Measurements from ENCODE around the gene METTL22. TPM values are rescaled to one million over a fixed set of nuclear protein-coding genes. Genes with fewer than 3 reads are reported as not detected.
A peak's percentile ranks its signal among the peaks of the same experiment; 100 is the strongest.

METTL22 gene
- total and polyA plus RNA-seq, 4 donors = 14.2 to 31.2 (median 21.1) TPM

DNA sequence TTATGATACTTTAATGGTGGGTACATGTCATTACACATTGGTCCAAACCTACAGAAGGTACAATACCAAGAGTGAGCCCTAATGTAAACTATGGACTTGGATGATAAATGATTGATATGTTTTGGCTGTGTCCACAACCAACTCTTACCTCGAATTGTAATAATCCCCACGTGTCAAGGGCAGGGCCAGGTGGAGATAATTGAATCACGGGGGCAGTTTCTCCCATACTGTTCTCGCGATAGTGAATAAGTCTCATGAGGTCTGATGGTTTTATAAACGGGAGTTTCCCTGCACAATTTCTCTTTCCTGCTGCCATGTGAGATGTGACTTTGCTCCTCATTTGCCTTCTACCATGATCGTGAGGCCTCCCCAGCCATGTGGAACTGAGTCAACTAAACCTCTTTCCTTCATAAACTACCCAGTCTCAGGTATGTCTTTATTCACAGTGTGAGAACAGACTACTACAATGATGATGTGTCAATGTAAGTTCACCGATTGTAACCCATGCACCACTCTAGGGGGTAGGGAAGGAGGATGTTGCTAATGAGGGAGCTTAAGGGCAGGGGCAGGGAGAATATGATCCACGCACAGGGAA lies 7.0 kb upstream of the METTL22 start:
- no CpG with 5 or more reads among the region's 9 CpGs for WGBS (ENCODE audit: insufficient coverage)
- Histone ChIP-seq H3K9me3 (ENCODE audit: control insufficient read depth, insufficient read depth, low read length) (no peaks in the 10 kb centered on the region), H3K27me3 (ENCODE audit: control insufficient read depth, insufficient read depth, low read length) (no peaks in the 10 kb centered on the region), H3K36me3 (ENCODE audit: control insufficient read depth, insufficient read depth, low read length) (no peaks in the 10 kb centered on the region), H3K27ac (ENCODE audit: low read depth, low read length) (no peak overlapping the region), H3K4me1 (ENCODE audit: control insufficient read depth, insufficient read depth, low read length) (no peaks in the 10 kb centered on the region), H3K4me3 (ENCODE audit: low read depth, low read length) (no peak overlapping the region)
- no peak for DNase-seq (ENCODE audit: low read depth in 4 of 6, low spot score in 6 of 6)

DNA sequence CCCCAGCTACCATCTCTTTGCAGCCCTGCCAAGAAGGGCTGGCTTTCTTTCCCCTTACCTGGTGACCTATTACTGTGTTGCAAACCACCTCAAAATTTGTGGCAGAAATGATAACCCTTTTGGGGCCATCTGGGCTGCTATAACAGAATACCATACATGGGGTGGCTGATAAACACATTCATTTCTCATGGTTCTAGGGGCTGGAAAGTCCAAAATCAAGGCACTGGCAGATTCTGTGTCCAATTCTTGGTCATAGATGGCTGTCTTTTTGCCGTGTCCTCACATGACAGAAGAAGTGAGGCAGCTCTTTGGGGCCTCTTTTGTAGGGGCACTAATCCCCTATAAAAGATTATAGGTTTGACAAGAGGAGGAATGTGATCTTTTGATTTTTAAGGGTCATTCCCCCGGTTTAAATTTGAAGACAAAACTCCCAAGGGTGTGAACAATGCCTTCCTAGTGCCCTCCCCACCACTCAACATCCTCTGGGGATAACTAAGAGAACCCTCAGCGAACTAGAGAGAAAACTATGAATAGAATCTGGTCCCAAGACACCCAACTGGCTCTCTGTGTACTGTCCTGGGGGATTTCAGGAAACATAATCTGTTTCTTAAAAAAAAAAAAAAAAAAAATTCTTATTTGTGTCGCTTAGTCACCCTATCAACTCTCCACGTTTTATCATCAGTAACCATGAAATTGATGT lies 1.7 kb upstream of the METTL22 start:
- H3K4me3 ChIP-seq (ENCODE audit: low read depth, low read length) = no peak overlapping the region
- peaks cover 2% of the 10 kb centered on the region for H3K4me1 ChIP-seq (ENCODE audit: control insufficient read depth, insufficient read depth, low read length)
- DNase-seq (ENCODE audit: low read depth in 4 of 6, low spot score in 6 of 6) = no peak
- no CpG with 5 or more reads among the region's 5 CpGs for WGBS (ENCODE audit: insufficient coverage)
- H3K36me3 ChIP-seq (ENCODE audit: control insufficient read depth, insufficient read depth, low read length) = peaks cover 4% of the 10 kb centered on the region
- H3K27me3 ChIP-seq (ENCODE audit: control insufficient read depth, insufficient read depth, low read length) = no peaks in the 10 kb centered on the region
- H3K9me3 ChIP-seq (ENCODE audit: control insufficient read depth, insufficient read depth, low read length) = no peaks in the 10 kb centered on the region
- no peak overlapping the region for H3K27ac ChIP-seq (ENCODE audit: low read depth, low read length)

DNA sequence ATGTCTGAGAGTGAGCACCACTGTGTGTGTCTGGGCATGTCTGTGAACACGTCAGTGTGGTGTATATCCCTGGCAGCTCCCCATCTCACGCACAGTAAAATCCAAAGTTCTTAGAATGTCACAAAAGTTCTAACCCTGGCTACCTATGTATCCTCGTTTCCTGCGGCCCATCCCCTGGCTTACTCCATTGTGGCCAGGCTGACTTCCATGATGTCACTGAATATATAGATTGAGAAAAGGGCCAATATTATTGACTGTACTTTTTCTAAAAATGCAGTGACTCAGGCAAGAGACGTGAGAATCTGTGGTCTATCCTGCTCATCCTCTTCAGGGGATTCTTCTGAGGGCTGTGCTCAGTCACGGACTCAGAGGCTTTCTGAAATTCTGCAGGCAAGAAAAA lies 963 bp upstream of the METTL22 start:
- Histone ChIP-seq H3K27ac (ENCODE audit: low read depth, low read length) (no peak overlapping the region), H3K4me3 (ENCODE audit: low read depth, low read length) (no peak overlapping the region), H3K4me1 (ENCODE audit: control insufficient read depth, insufficient read depth, low read length) (peaks cover 2% of the 10 kb centered on the region), H3K36me3 (ENCODE audit: control insufficient read depth, insufficient read depth, low read length) (peaks cover 6% of the 10 kb centered on the region), H3K27me3 (ENCODE audit: control insufficient read depth, insufficient read depth, low read length) (no peaks in the 10 kb centered on the region), H3K9me3 (ENCODE audit: control insufficient read depth, insufficient read depth, low read length) (no peaks in the 10 kb centered on the region)
- no peak for DNase-seq (ENCODE audit: low read depth in 4 of 6, low spot score in 6 of 6)
- WGBS (ENCODE audit: insufficient coverage) = 95% methylated on average over 3 of the region's 6 CpGs

DNA sequence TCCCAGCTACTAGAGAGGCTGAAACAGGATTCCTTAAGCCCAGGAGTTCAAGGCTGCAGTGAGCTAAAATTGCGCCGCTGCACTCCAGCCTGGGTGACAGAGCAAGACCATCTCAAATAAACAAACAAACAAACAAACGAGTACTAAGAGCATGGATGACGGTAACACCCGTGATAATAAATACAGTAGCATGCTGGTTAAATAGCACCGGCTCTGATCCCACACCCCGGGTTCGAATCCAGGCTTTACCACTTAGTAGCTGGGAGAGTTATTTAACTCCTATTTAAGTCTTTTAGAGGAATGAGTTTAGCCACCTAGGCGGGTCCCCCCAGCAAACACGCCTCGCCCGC lies 301 bp upstream of the METTL22 start:
- H3K27ac ChIP-seq (ENCODE audit: low read depth, low read length) = no peak overlapping the region
- peaks cover 2% of the 10 kb centered on the region for H3K4me1 ChIP-seq (ENCODE audit: control insufficient read depth, insufficient read depth, low read length)
- no peak for DNase-seq (ENCODE audit: low read depth in 4 of 6, low spot score in 6 of 6)
- no peaks in the 10 kb centered on the region for H3K9me3 ChIP-seq (ENCODE audit: control insufficient read depth, insufficient read depth, low read length)
- peaks cover 12% of the 10 kb centered on the region for H3K36me3 ChIP-seq (ENCODE audit: control insufficient read depth, insufficient read depth, low read length)
- no peaks in the 10 kb centered on the region for H3K27me3 ChIP-seq (ENCODE audit: control insufficient read depth, insufficient read depth, low read length)
- 23% methylated on average over 9 of the region's 12 CpGs for WGBS (ENCODE audit: insufficient coverage)
- H3K4me3 ChIP-seq (ENCODE audit: low read depth, low read length) = peak overlapping the region; percentile 91

DNA sequence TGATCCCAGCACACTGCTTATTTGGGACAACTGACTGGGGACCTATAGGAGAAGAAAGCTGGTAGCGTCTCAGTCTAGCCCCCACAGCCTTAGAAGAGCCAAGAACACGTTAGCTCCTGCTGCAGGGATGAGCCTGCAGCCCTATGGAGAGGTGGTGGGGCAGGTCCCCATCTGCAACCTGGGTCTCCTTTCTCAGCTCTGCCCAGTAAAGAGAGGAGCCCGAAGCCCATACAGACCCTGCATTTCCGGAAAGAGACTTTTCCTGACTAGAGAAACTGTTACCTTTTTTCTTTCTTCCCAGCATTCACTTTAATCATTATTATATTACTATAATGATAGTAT lies 788 bp downstream of the METTL22 start:
- Histone ChIP-seq H3K27ac (ENCODE audit: low read depth, low read length) (no peak overlapping the region), H3K9me3 (ENCODE audit: control insufficient read depth, insufficient read depth, low read length) (no peaks in the 10 kb centered on the region), H3K27me3 (ENCODE audit: control insufficient read depth, insufficient read depth, low read length) (no peaks in the 10 kb centered on the region), H3K4me3 (ENCODE audit: low read depth, low read length) (peak overlapping the region; percentile 91), H3K36me3 (ENCODE audit: control insufficient read depth, insufficient read depth, low read length) (peaks cover 23% of the 10 kb centered on the region), H3K4me1 (ENCODE audit: control insufficient read depth, insufficient read depth, low read length) (peaks cover 2% of the 10 kb centered on the region)
- 0% methylated on average over 2 of the region's 4 CpGs for WGBS (ENCODE audit: insufficient coverage)
- no peak for DNase-seq (ENCODE audit: low read depth in 4 of 6, low spot score in 6 of 6)

DNA sequence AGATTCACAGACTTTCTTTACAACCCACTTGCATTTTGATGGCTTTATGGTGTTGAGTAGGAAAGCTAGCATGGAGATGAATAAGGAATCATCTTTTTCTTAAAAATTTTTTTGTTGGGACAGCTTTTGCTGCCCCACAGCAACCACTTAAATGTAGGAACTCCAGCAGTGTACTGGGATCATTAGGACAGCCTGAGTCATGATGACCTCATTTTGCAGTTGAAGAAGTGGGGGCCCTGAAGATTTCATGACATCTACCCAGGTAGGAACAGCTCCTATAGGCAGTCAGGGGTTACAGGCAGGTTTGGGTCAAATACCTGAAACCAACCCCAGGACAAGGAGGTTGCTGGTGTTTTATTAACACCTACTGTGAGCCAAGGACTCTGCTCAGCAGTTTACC lies 2.1 kb downstream of the METTL22 start:
- Histone ChIP-seq H3K36me3 (ENCODE audit: control insufficient read depth, insufficient read depth, low read length) (peaks cover 35% of the 10 kb centered on the region), H3K9me3 (ENCODE audit: control insufficient read depth, insufficient read depth, low read length) (no peaks in the 10 kb centered on the region), H3K27ac (ENCODE audit: low read depth, low read length) (no peak overlapping the region), H3K4me3 (ENCODE audit: low read depth, low read length) (no peak overlapping the region), H3K4me1 (ENCODE audit: control insufficient read depth, insufficient read depth, low read length) (peaks cover 2% of the 10 kb centered on the region), H3K27me3 (ENCODE audit: control insufficient read depth, insufficient read depth, low read length) (no peaks in the 10 kb centered on the region)
- DNase-seq (ENCODE audit: low read depth in 4 of 6, low spot score in 6 of 6) = no peak

DNA sequence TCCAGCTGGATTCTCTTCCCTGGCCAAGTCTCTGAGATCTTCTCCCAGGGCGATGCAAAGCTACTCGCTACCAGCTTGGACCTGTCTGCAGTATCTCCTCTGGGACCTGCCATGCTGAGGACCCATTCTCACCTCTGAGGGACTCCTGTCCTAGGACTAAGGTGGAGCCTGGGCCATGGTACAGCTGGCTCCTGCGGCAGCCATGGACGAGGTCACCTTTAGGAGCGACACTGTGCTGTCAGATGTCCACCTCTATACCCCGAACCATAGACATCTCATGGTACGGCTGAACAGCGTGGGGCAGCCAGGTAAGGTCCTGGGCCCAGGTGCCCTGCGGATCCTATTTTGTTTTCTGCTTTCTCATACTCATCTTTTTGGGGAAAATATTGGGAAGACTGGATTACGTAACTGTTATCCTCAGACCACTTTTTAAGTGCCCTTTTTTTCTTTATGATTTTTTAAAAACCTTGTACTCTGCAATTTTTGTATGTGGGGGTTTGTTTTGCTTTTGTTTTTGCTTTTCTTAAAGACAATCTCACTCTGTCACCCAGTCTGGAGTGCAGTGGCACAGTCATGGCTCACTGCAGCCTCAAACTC lies 4.1 kb downstream of the METTL22 start:
- Histone ChIP-seq H3K36me3 (ENCODE audit: control insufficient read depth, insufficient read depth, low read length) (peaks cover 55% of the 10 kb centered on the region), H3K4me3 (ENCODE audit: low read depth, low read length) (no peak overlapping the region)
- 94% methylated on average over 7 of the region's 10 CpGs for WGBS (ENCODE audit: insufficient coverage)

DNA sequence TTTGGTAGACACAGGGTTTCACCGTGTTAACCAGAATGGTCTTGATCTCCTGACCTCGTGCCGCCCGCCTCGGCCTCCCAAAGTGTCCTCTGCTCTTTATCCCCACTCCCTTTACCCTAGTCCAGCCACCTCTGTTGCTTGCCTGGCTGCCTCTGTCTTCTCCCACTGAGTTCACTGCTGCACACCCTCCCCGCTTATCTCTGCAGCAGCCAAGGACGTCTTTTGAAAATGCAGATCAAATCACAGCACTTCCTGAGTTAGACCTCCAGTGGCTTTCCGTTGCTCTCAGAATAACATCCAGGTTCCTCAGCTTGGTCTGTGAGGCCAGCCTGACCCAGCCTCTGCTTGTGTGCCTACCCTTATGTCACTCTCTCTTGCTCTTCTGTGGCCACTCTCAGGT lies 5.4 kb downstream of the METTL22 start:
- H3K4me1 ChIP-seq (ENCODE audit: control insufficient read depth, insufficient read depth, low read length) = no peaks in the 10 kb centered on the region
- H3K9me3 ChIP-seq (ENCODE audit: control insufficient read depth, insufficient read depth, low read length) = no peaks in the 10 kb centered on the region
- peaks cover 65% of the 10 kb centered on the region for H3K36me3 ChIP-seq (ENCODE audit: control insufficient read depth, insufficient read depth, low read length)
- no peaks in the 10 kb centered on the region for H3K27me3 ChIP-seq (ENCODE audit: control insufficient read depth, insufficient read depth, low read length)
- DNase-seq (ENCODE audit: low read depth in 4 of 6, low spot score in 6 of 6) = no peak
- no peak overlapping the region for H3K27ac ChIP-seq (ENCODE audit: low read depth, low read length)
- no peak overlapping the region for H3K4me3 ChIP-seq (ENCODE audit: low read depth, low read length)
- WGBS (ENCODE audit: insufficient coverage) = 92% methylated on average over 8 of the region's 8 CpGs

More for the DNA sequence above, 4.1 kb downstream of the METTL22 start:
- no peaks in the 10 kb centered on the region for H3K9me3 ChIP-seq (ENCODE audit: control insufficient read depth, insufficient read depth, low read length)
- H3K27ac ChIP-seq (ENCODE audit: low read depth, low read length) = no peak overlapping the region
- peaks cover 2% of the 10 kb centered on the region for H3K4me1 ChIP-seq (ENCODE audit: control insufficient read depth, insufficient read depth, low read length)
- no peaks in the 10 kb centered on the region for H3K27me3 ChIP-seq (ENCODE audit: control insufficient read depth, insufficient read depth, low read length)
- DNase-seq (ENCODE audit: low read depth in 4 of 6, low spot score in 6 of 6) = no peak

DNA sequence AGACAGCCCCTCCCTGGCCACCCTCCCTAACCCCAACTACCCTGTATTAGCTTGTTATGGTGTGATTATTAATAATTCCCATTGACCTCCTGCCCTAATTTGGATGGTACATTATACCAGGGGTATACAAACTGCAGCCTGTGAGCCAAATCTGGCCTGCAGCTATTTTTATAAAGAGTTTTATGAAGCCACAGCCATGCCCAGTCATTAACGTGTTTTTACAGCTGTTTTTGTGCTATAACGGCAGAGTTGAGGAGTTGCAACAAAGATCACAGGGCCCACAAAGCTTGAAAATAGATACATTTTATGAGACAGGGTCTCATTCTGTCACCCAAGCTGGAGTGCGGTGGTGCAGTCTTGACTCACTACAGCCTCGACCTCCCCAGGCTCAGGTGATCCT lies 6.0 kb downstream of the METTL22 start:
- DNase-seq (ENCODE audit: low read depth in 4 of 6, low spot score in 6 of 6) = no peak
- H3K36me3 ChIP-seq (ENCODE audit: control insufficient read depth, insufficient read depth, low read length) = peaks cover 70% of the 10 kb centered on the region
- H3K9me3 ChIP-seq (ENCODE audit: control insufficient read depth, insufficient read depth, low read length) = no peaks in the 10 kb centered on the region
- H3K27ac ChIP-seq (ENCODE audit: low read depth, low read length) = no peak overlapping the region
- no peaks in the 10 kb centered on the region for H3K27me3 ChIP-seq (ENCODE audit: control insufficient read depth, insufficient read depth, low read length)
- no peaks in the 10 kb centered on the region for H3K4me1 ChIP-seq (ENCODE audit: control insufficient read depth, insufficient read depth, low read length)
- H3K4me3 ChIP-seq (ENCODE audit: low read depth, low read length) = no peak overlapping the region
- 77% methylated on average over 3 of the region's 4 CpGs for WGBS (ENCODE audit: insufficient coverage)

Data from spinal cord (tissue), 10 donors.